HCT116 (cell line): ENCODE results near the gene PIP5K1A. TPM values are rescaled to one million over a fixed set of nuclear protein-coding genes. Genes with fewer than 3 reads are reported as not detected.

ENCODE experiments used
- ATAC-seq: fragments of 200-7000 bp; cut with Tn5 transposase; 2 replicates; pipeline ENCODE4 v1.9.1; 2020; ENCODE audit warnings: mild to moderate bottlenecking, moderate library complexity
- BruUV-seq: library from RNA; stranded (reverse); fragments of 400-500 nt; replicated peaks from 2 replicates; lab custom pipeline; 2021; lab: Mats Ljungman, UMichigan
- CTCF ChIA-PET: fragments of 300-600 bp; sonication (Branson Sonifier 250); formaldehyde crosslinking; loops from one replicate; lab custom pipeline; 2021; ENCODE audit warnings: antibody characterized with exemption; lab: Charles Lee
- POLR2A ChIA-PET: fragments of 300-600, 350-600 bp; sonication (Branson Sonifier 250); formaldehyde crosslinking; loops from one replicate; lab custom pipeline; 2021; ENCODE audit warnings: antibody characterized with exemption; lab: Charles Lee
- RAD21 ChIA-PET, 2 experiments: fragments of 300-600 bp; sonication (Branson Sonifier 250); formaldehyde crosslinking; loops; one replicate each; lab custom pipeline; 2023; ENCODE audit warnings: low total read pairs in 2 of 2; ENCODE audit not compliant: uncharacterized antibody in 2 of 2, unreplicated experiment in 2 of 2, low non-redundant PET in 1 of 2; lab: Charles Lee
- DNase-seq: peaks from one replicate; pipeline ENCODE4 v3.0.0-alpha.2; 2010; ENCODE audit warnings: low read depth, low spot score
- H2AFZ ChIP-seq: fragments of 200-600 bp; shearing (Covaris generic), sonication (generic); 2 replicates; pipeline ENCODE4 v1.6.1; 2017; ENCODE audit warnings: low read depth, mixed run types, mixed read lengths, antibody characterized with exemption, low read length; ENCODE audit not compliant: poor library complexity, severe bottlenecking
- H3K27ac ChIP-seq: 2 replicates; pipeline ENCODE4 v1.5.1; 2012; ENCODE audit warnings: low read depth, low read length
- H3K27me3 ChIP-seq: fragments of 200-600 bp; sonication (generic); 2 replicates; pipeline ENCODE4 v1.6.1; 2016; ENCODE audit warnings: mixed run types, low read length, mixed read lengths; ENCODE audit not compliant: insufficient read depth
- H3K36me3 ChIP-seq, 2 experiments: fragments of 200-500 bp in 1 of 2; fragments of 200-600 bp in 1 of 2; sonication (Bioruptor generic) in 1 of 2; sonication (generic) in 1 of 2; 2 replicates each; pipeline versions ENCODE4 v1.5.1 to v1.6.1; 2014 to 2016; ENCODE audit warnings: low read length in 2 of 2, inconsistent platforms in 1 of 2, mixed read lengths in 1 of 2, mixed run types in 1 of 2; ENCODE audit not compliant: insufficient read depth in 2 of 2, control insufficient read depth in 1 of 2
- H3K4me1 ChIP-seq, 2 experiments: fragments of 200-600 bp in 1 of 2; sonication (generic) in 1 of 2; 2 replicates each; pipeline versions ENCODE4 v1.5.1 to v1.6.1; 2012 to 2017; ENCODE audit warnings: low read length in 2 of 2, inconsistent platforms in 1 of 2, mild to moderate bottlenecking in 1 of 2, mixed read lengths in 1 of 2, mixed run types in 1 of 2, moderate library complexity in 1 of 2; ENCODE audit not compliant: insufficient read depth in 2 of 2, control insufficient read depth in 1 of 2
- H3K4me2 ChIP-seq: fragments of 200-600 bp; sonication (generic); 2 replicates; pipeline ENCODE4 v1.6.1; 2017; ENCODE audit warnings: mixed run types, low read length, mixed read lengths
- H3K4me3 ChIP-seq, 2 experiments: fragments of 200-600 bp in 1 of 2; sonication (generic) in 1 of 2; replicated peaks in 1 of 2; 2 replicates each; pipeline ENCODE4 v1.5.1; 2011 to 2016; ENCODE audit warnings: low read length in 2 of 2, control low read depth in 1 of 2, low read depth in 1 of 2, mild to moderate bottlenecking in 1 of 2, mixed read lengths in 1 of 2, mixed run types in 1 of 2
- H3K79me2 ChIP-seq: fragments of 200-600 bp; sonication (generic); 2 replicates; pipeline ENCODE4 v1.6.1; 2017; ENCODE audit warnings: mild to moderate bottlenecking, mixed run types, low read length, moderate library complexity, mixed read lengths; ENCODE audit not compliant: insufficient read depth
- H3K9ac ChIP-seq: fragments of 200-600 bp; sonication (generic); 2 replicates; pipeline ENCODE4 v1.6.1; 2016; ENCODE audit warnings: low read length, mixed read lengths
- H3K9me2 ChIP-seq: fragments of 200-600 bp; sonication (generic), shearing (Covaris generic); 2 replicates; pipeline ENCODE4 v1.6.1; 2017; ENCODE audit warnings: mixed run types, mild to moderate bottlenecking, moderate library complexity; ENCODE audit not compliant: insufficient read depth
- H3K9me3 ChIP-seq, 2 experiments: fragments of 200-500 bp in 1 of 2; fragments of 200-600 bp in 1 of 2; sonication (Bioruptor generic) in 1 of 2; sonication (generic) in 1 of 2; 2 replicates each; pipeline ENCODE4 v1.6.1; 2014 to 2017; ENCODE audit warnings: low read length in 2 of 2, mixed read lengths in 2 of 2, inconsistent platforms in 1 of 2, low read depth in 1 of 2, mild to moderate bottlenecking in 1 of 2, mixed run types in 1 of 2, moderate library complexity in 1 of 2; ENCODE audit not compliant: control insufficient read depth in 1 of 2, insufficient read depth in 1 of 2
- H4K20me1 ChIP-seq: fragments of 200-600 bp; sonication (generic), shearing (Covaris generic); 2 replicates; pipeline ENCODE4 v1.6.1; 2017; ENCODE audit warnings: mixed run types, mild to moderate bottlenecking, moderate library complexity; ENCODE audit not compliant: insufficient read depth
- ATF3 ChIP-seq: IDR thresholded peaks from 2 replicates; pipeline ENCODE4 v1.6.1; 2012
- CBX3 ChIP-seq: IDR thresholded peaks from 2 replicates; pipeline ENCODE4 v1.6.1; 2012; ENCODE audit warnings: low read depth
- CEBPB ChIP-seq: IDR thresholded peaks from 2 replicates; pipeline ENCODE4 v1.6.1; 2012; ENCODE audit warnings: low read depth
- EGR1 ChIP-seq: IDR thresholded peaks from 2 replicates; pipeline ENCODE4 v1.6.1; 2012; ENCODE audit warnings: low read depth
- ELF1 ChIP-seq: IDR thresholded peaks from 2 replicates; pipeline ENCODE4 v1.6.1; 2012; ENCODE audit warnings: low read depth, borderline replicate concordance
- EZH2 ChIP-seq: fragments of 200-600 bp; sonication (generic); IDR thresholded peaks from 2 replicates; pipeline ENCODE4 v1.6.1; 2017; ENCODE audit warnings: antibody characterized with exemption, mixed run types
- EZH2phosphoT487 ChIP-seq: fragments of 200-600 bp; IDR thresholded peaks from 2 replicates; pipeline ENCODE4 v1.6.1; 2018; ENCODE audit warnings: antibody characterized with exemption, borderline replicate concordance
- FOSL1 ChIP-seq: IDR thresholded peaks from 2 replicates; pipeline ENCODE4 v1.6.1; 2012; ENCODE audit warnings: low read depth
- POLR2A ChIP-seq: IDR thresholded peaks from 2 replicates; pipeline ENCODE4 v1.7.0; 2011; ENCODE audit warnings: borderline replicate concordance; ENCODE audit not compliant: insufficient read depth, insufficient read length; ENCODE audit errors: extremely low read depth
- POLR2AphosphoS5 ChIP-seq: IDR thresholded peaks from 2 replicates; pipeline ENCODE4 v1.6.1; 2011; ENCODE audit warnings: mild to moderate bottlenecking, low read depth, low read length, moderate library complexity
- SIN3A ChIP-seq: IDR thresholded peaks from 2 replicates; pipeline ENCODE4 v1.6.1; 2012; ENCODE audit warnings: low read depth
- SP1 ChIP-seq: IDR thresholded peaks from 2 replicates; pipeline ENCODE4 v1.6.1; 2012; ENCODE audit warnings: low read depth
- YY1 ChIP-seq: IDR thresholded peaks from 2 replicates; pipeline ENCODE4 v1.6.1; 2011; ENCODE audit warnings: low read length, low read depth, moderate library complexity, mild to moderate bottlenecking; ENCODE audit not compliant: insufficient replicate concordance; ENCODE audit errors: extremely low read depth
- ZFX ChIP-seq: fragments of 450-650 bp; IDR thresholded peaks from 2 replicates; pipeline ENCODE4 v1.6.1; 2017
- ZNF274 ChIP-seq: fragments of 200-500 bp; sonication (Bioruptor generic); IDR thresholded peaks from 2 replicates; pipeline ENCODE4 v1.6.1; 2014; ENCODE audit warnings: mild to moderate bottlenecking, low read depth, low read length, inconsistent platforms
- intact Hi-C: fragments of 100-400 bp; cut with micrococcal nuclease; formaldehyde crosslinking; loops from 2 replicates; pipeline ENCODE4 v1.10.0; 2022
- total RNA-seq: library from RNA; stranded (reverse); gene quantifications from one replicate; pipeline ENCODE4 v1.2.1, GENCODE V29; 2021; ENCODE audit not compliant: unreplicated experiment
- TF ChIP-seq, protein P1 (sequence below): IDR thresholded peaks from 2 replicates; pipeline ENCODE4 v1.6.1; 2012
- TF ChIP-seq, protein P2 (sequence below): IDR thresholded peaks from 2 replicates; pipeline ENCODE4 v1.6.1; 2012; ENCODE audit warnings: low read depth

The PIP5K1A gene
- total RNA-seq, 1 experiment from 2014 or later = 75.4 TPM

DNA sequence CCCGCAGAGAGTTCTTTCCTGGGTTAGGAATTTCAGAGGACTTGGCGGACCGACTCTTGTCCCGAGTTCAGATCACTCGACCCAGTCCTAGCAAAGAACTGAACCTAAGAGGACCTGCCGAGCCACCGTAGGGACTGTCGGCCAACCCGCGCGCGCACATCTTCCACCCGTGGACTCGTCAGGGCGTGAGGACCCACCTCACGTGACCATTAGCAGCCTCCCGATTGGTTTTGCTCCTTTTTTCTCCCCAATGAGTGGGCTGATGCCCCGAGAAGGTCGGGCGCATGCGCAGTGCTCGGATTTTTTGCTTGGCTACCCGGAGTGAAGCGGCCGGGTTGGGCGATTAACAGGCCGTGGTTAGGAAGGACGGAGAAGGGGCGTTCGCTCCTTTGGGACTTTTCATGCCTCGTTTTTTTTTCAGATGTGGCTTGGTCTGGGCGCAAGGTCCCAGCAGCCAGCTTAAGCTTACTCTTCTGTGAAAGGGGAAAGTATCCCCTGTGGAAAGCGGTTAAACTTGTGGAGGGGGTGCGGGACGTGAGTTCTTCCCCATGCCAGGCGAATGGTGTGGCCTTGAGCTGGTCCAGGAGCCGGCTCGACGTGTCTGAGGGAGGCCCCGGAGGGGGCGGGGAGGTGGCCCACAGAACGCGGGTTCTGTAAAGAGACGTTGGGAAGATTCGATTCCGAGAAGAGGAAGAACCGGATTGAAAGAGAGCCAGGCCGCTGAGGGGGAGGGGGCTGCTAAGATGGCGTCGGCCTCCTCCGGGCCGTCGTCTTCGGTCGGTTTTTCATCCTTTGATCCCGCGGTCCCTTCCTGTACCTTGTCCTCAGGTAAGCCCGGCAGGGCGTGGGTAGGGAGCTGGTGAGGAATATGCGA is at the start of gene PIP5K1A (continued):
- peak; percentile 82 for TF ChIP-seq POLR2AphosphoS5
- no peak for TF ChIP-seq CEBPB
- no peak for TF ChIP-seq EZH2
- TF ChIP-seq POLR2A = peak; percentile 63
- no peak for TF ChIP-seq FOSL1
- TF ChIP-seq, protein P1, sequence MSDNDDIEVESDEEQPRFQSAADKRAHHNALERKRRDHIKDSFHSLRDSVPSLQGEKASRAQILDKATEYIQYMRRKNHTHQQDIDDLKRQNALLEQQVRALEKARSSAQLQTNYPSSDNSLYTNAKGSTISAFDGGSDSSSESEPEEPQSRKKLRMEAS = no peak
- no peak for TF ChIP-seq EZH2phosphoT487
- no peak for TF ChIP-seq EGR1
- TF ChIP-seq YY1 = peak; percentile 71
- no peak for TF ChIP-seq SIN3A
- TF ChIP-seq ZFX = peak; percentile 80

DNA sequence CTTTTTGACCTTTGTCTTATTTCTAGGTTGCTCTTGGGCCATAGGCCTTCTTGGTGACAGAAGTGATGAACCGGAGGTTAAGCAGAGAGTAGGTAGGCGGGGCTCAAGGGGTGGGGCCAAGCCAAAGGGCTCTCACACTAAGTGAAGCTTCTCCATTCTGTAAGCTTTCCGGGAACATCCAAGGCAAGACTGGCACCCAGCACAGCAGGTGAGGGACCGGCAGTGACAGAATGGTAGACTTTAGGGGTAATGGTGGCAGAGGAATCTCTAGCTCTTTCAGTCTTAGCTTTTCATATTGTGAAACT is 41.9 kb upstream of the PIP5K1A start, which contains the start of gene TNFAIP8L2:
Gene TNFAIP8L2 (plus strand): TSS at position 135 of the 305 bp plus-strand sequence. CDS start 2,049 bp downstream, outside the sequence.
- H3K9me2 ChIP-seq = no peaks in the 10 kb centered on the region
- H3K79me2 ChIP-seq = no peaks in the 10 kb centered on the region
- BruUV-seq = no TSS peak
- CTCF ChIA-PET = interaction anchor here (0.7 to 5.8 kb wide), 4 partner anchors 14 to 150 kb away, joined by 3 to 63 read pairs (median 3); partner anchors contain the start of gene MINDY1
- H3K36me3 ChIP-seq = peaks cover 0 to 9% of the 10 kb centered on the region in 2 experiments; a peak in 2 of 4 replicates
- H3K4me2 ChIP-seq = no peak within 1 kb of the TSS; the same call in 1 of the 2 replicates
- peaks cover 2 to 6% of the 10 kb centered on the region in 2 experiments; a peak in 3 of 4 replicates for H3K4me1 ChIP-seq
- DNase-seq (no peak), ATAC-seq (peak; percentile 82)
- no peak within 1 kb of the TSS for H3K9ac ChIP-seq
- no peaks in the 10 kb centered on the region for H3K9me3 ChIP-seq
- H3K27ac ChIP-seq = no peak within 1 kb of the TSS
- intact Hi-C loops = loop anchor here (1.0 kb wide), 3 partner anchors 57 to 132 kb away; no protein-coding TSS in a partner anchor
- H3K4me3 ChIP-seq = no peak within 1 kb of the TSS
- TF ChIP-seq, protein P2, sequence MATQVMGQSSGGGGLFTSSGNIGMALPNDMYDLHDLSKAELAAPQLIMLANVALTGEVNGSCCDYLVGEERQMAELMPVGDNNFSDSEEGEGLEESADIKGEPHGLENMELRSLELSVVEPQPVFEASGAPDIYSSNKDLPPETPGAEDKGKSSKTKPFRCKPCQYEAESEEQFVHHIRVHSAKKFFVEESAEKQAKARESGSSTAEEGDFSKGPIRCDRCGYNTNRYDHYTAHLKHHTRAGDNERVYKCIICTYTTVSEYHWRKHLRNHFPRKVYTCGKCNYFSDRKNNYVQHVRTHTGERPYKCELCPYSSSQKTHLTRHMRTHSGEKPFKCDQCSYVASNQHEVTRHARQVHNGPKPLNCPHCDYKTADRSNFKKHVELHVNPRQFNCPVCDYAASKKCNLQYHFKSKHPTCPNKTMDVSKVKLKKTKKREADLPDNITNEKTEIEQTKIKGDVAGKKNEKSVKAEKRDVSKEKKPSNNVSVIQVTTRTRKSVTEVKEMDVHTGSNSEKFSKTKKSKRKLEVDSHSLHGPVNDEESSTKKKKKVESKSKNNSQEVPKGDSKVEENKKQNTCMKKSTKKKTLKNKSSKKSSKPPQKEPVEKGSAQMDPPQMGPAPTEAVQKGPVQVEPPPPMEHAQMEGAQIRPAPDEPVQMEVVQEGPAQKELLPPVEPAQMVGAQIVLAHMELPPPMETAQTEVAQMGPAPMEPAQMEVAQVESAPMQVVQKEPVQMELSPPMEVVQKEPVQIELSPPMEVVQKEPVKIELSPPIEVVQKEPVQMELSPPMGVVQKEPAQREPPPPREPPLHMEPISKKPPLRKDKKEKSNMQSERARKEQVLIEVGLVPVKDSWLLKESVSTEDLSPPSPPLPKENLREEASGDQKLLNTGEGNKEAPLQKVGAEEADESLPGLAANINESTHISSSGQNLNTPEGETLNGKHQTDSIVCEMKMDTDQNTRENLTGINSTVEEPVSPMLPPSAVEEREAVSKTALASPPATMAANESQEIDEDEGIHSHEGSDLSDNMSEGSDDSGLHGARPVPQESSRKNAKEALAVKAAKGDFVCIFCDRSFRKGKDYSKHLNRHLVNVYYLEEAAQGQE = no peak
- TF ChIP-seq CBX3 (no peak), EZH2 (no peak), YY1 (no peak), SP1 (no peak), ZNF274 (no peak), ELF1 (no peak), POLR2A (no peak), ATF3 (no peak)
- TF ChIP-seq, protein P1 = no peak
- RAD21 ChIA-PET = no interaction called here
- H4K20me1 ChIP-seq = no peaks in the 10 kb centered on the region
- H3K27me3 ChIP-seq = no peaks in the 10 kb centered on the region
- no peak within 1 kb of the TSS for H2AFZ ChIP-seq
- POLR2A ChIA-PET = no interaction called here
